HEK293 (cell line): ENCODE results near the gene TREX2.

ENCODE experiments used
- CTCF ChIA-PET: fragments of 350-600 bp; formaldehyde crosslinking; extraction: SDS; loops from one replicate; lab custom pipeline; 2021; ENCODE audit warnings: antibody characterized with exemption; lab: Yijun Ruan, JAX
- POLR2A ChIA-PET: fragments of 300-600 bp; formaldehyde crosslinking; extraction: SDS; loops from one replicate; lab custom pipeline; 2020; ENCODE audit warnings: antibody characterized with exemption, inconsistent platforms; lab: Yijun Ruan, JAX
- H3K27ac ChIP-seq: fragments of 200-500 bp; sonication (Bioruptor generic); 2 replicates; pipeline ENCODE4 v1.5.1; 2014; ENCODE audit warnings: low read depth, low read length, control low read depth, inconsistent platforms; ENCODE audit errors: extremely low read depth
- H3K36me3 ChIP-seq, 2 experiments: fragments of 200-500 bp in 1 of 2; sonication (Bioruptor generic) in 1 of 2; 1 replicate in 1 of 2; 2 replicates in 1 of 2; pipeline ENCODE4 v1.5.1; 2014 to 2017; ENCODE audit warnings: inconsistent platforms in 2 of 2, low read length in 2 of 2; ENCODE audit not compliant: control insufficient read depth in 2 of 2, insufficient read depth in 1 of 2
- H3K4me1 ChIP-seq: fragments of 200-500 bp; sonication (Bioruptor generic); 2 replicates; pipeline ENCODE4 v1.5.1; 2014; ENCODE audit warnings: mild to moderate bottlenecking, low read length, inconsistent platforms; ENCODE audit not compliant: control insufficient read depth, insufficient read depth
- H3K4me3 ChIP-seq: 2 replicates; pipeline ENCODE4 v1.5.1; 2011; ENCODE audit warnings: low read depth, mild to moderate bottlenecking, control low read depth, low read length, moderate library complexity
- H3K9me3 ChIP-seq: fragments of 200-500 bp; sonication (Bioruptor generic); 2 replicates; pipeline ENCODE4 v1.5.1; 2014; ENCODE audit warnings: low read depth, low read length, inconsistent platforms; ENCODE audit not compliant: control insufficient read depth, insufficient read depth
- BCL11A ChIP-seq: fragments of 450-650 bp; formaldehyde crosslinking; IDR thresholded peaks from 2 replicates; pipeline ENCODE4 v1.5.1; 2016; ENCODE audit warnings: low read depth, missing biosample characterization, missing genetic modification characterization
- HOXA7 ChIP-seq: sonication (generic); formaldehyde crosslinking; IDR thresholded peaks from 2 replicates; pipeline ENCODE4 v1.8.1; 2022; ENCODE audit warnings: missing genetic modification reagents, borderline replicate concordance
- IKZF3 ChIP-seq: fragments of 450-650 bp; IDR thresholded peaks from 2 replicates; pipeline ENCODE4 v1.5.0; 2018; ENCODE audit warnings: missing biosample characterization, mild to moderate bottlenecking, missing genetic modification characterization, moderate library complexity
- KLF9 ChIP-seq: fragments of 450-650 bp; formaldehyde crosslinking; IDR thresholded peaks from 2 replicates; pipeline ENCODE4 v1.5.1; 2016; ENCODE audit warnings: missing biosample characterization, missing genetic modification characterization, low read depth
- SALL2 ChIP-seq: fragments of 450-650 bp; formaldehyde crosslinking; IDR thresholded peaks from 2 replicates; pipeline ENCODE4 v1.5.0; 2017; ENCODE audit warnings: missing biosample characterization, mild to moderate bottlenecking, missing genetic modification characterization, borderline replicate concordance
- ZBTB48 ChIP-seq: fragments of 450-650 bp; formaldehyde crosslinking; IDR thresholded peaks from 2 replicates; pipeline ENCODE4 v1.5.1; 2016; ENCODE audit warnings: missing biosample characterization, missing genetic modification characterization
- ZNF133 ChIP-seq: fragments of 450-650 bp; formaldehyde crosslinking; IDR thresholded peaks from 2 replicates; pipeline ENCODE4 v1.5.1; 2016; ENCODE audit warnings: missing biosample characterization, missing genetic modification characterization
- ZNF169 ChIP-seq: fragments of 450-650 bp; formaldehyde crosslinking; IDR thresholded peaks from 2 replicates; pipeline ENCODE4 v1.5.1; 2016; ENCODE audit warnings: missing biosample characterization, missing genetic modification characterization
- ZNF266 ChIP-seq: fragments of 450-650 bp; formaldehyde crosslinking; IDR thresholded peaks from 2 replicates; pipeline ENCODE4 v1.5.1; 2016; ENCODE audit warnings: missing biosample characterization, missing genetic modification characterization, low read depth
- ZNF280C ChIP-seq: fragments of 450-650 bp; formaldehyde crosslinking; IDR thresholded peaks from 2 replicates; pipeline ENCODE4 v1.5.1; 2016; ENCODE audit warnings: missing biosample characterization, missing genetic modification characterization
- ZNF366 ChIP-seq: fragments of 450-650 bp; formaldehyde crosslinking; conservative IDR thresholded peaks from 2 replicates; pipeline ENCODE4 v1.5.1; 2016; ENCODE audit warnings: missing biosample characterization, missing genetic modification characterization
- ZNF391 ChIP-seq: fragments of 450-650 bp; formaldehyde crosslinking; IDR thresholded peaks from 2 replicates; pipeline ENCODE4 v1.5.1; 2016; ENCODE audit warnings: low read depth, missing biosample characterization, missing genetic modification characterization, borderline replicate concordance
- ZNF555 ChIP-seq: fragments of 450-650 bp; formaldehyde crosslinking; conservative IDR thresholded peaks from 2 replicates; pipeline ENCODE4 v1.5.1; 2017; ENCODE audit warnings: missing biosample characterization, mild to moderate bottlenecking, missing genetic modification characterization, inconsistent platforms
- ZNF658 ChIP-seq: fragments of 450-650 bp; formaldehyde crosslinking; IDR thresholded peaks from 2 replicates; pipeline ENCODE4; 2016; ENCODE audit warnings: missing biosample characterization, missing genetic modification characterization
- ZNF677 ChIP-seq: fragments of 450-650 bp; IDR thresholded peaks from 2 replicates; pipeline ENCODE4 v1.5.0; 2018; ENCODE audit warnings: missing biosample characterization, mild to moderate bottlenecking, missing genetic modification characterization, moderate library complexity
- ZNF707 ChIP-seq: fragments of 450-650 bp; formaldehyde crosslinking; IDR thresholded peaks from 2 replicates; pipeline ENCODE4 v1.5.1; 2016; ENCODE audit warnings: missing biosample characterization, missing genetic modification characterization
- ZNF776 ChIP-seq: fragments of 450-650 bp; formaldehyde crosslinking; IDR thresholded peaks from 2 replicates; pipeline ENCODE4 v1.5.0; 2017; ENCODE audit warnings: missing biosample characterization, missing genetic modification characterization, borderline replicate concordance
- ZNF777 ChIP-seq: fragments of 450-650 bp; formaldehyde crosslinking; IDR thresholded peaks from 2 replicates; pipeline ENCODE4 v1.5.1; 2017; ENCODE audit warnings: missing biosample characterization, missing genetic modification characterization, borderline replicate concordance
- TF ChIP-seq, protein P1 (sequence below): fragments of 450-650 bp; formaldehyde crosslinking; IDR thresholded peaks from 2 replicates; pipeline ENCODE4 v1.5.1; 2016; ENCODE audit warnings: missing biosample characterization, missing genetic modification characterization
- TF ChIP-seq, protein P2 (sequence below): fragments of 450-650 bp; formaldehyde crosslinking; IDR thresholded peaks from 2 replicates; pipeline ENCODE4 v1.5.1; 2016; ENCODE audit warnings: missing biosample characterization, missing genetic modification characterization
- TF ChIP-seq, protein P3 (sequence below): fragments of 450-650 bp; formaldehyde crosslinking; IDR thresholded peaks from 2 replicates; pipeline ENCODE4 v1.5.1; 2016; ENCODE audit warnings: missing biosample characterization, missing genetic modification characterization

Gene TREX2

DNA sequence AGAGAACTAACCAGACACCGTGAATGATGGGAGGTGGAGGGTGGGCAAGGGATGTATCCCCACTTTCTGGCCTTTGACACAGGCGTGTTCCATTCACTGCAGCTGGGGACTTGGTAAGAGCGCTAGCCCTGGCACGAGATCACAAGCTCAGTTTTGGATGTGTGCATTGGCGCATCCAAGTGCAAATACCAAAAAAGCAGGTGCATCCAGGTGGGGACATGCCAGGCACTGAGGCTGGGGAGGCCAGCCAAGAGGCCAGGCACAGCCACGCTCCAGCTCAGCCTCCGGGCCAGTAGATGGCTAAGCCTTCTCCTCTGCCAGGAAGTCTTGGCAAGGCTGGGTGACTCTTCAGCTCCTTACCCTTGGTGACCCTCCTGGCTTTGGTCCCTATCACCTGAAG, 39.0 kb downstream of the TREX2 start:
- POLR2A ChIA-PET, result no interaction called here

DNA sequence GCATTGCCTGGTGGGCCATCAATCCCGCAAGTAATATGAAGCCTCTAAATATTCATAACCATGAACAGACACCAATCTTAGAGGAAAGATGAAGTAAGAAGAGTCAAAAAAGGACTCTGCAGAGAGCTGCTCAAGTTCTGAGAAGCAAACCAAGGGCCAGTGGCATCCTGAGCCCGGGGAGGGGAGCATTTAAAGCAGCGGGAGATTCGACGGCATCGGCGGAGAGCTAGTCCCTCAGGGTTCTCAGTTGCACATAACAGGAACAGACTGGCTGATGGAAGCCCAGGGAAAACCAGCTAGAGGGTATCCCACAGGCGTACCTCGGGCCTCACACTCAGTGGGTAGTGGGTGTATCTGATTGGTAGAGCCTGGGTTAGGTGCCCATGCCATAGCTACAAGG, 39.8 kb downstream of the TREX2 start:
- H3K4me3 ChIP-seq, result no peak overlapping the region
- no peaks in the 10 kb centered on the region for H3K36me3 ChIP-seq
- ChIA-PET POLR2A (no interaction called here), CTCF (interaction anchor here (0.6 to 1.3 kb wide), 3 partner anchors 11 to 511 kb away, joined by 3 to 6 read pairs (median 3); no protein-coding TSS in a partner anchor)
- TF ChIP-seq ZNF280C (tag by site-specific recombination) (no peak), ZNF555 (tag by site-specific recombination) (no peak), ZNF707 (tag by site-specific recombination) (no peak), ZNF169 (tag by site-specific recombination) (no peak), ZNF777 (tag by site-specific recombination) (no peak), ZBTB48 (tag by site-specific recombination) (no peak), KLF9 (no peak)
- TF ChIP-seq, protein P1, sequence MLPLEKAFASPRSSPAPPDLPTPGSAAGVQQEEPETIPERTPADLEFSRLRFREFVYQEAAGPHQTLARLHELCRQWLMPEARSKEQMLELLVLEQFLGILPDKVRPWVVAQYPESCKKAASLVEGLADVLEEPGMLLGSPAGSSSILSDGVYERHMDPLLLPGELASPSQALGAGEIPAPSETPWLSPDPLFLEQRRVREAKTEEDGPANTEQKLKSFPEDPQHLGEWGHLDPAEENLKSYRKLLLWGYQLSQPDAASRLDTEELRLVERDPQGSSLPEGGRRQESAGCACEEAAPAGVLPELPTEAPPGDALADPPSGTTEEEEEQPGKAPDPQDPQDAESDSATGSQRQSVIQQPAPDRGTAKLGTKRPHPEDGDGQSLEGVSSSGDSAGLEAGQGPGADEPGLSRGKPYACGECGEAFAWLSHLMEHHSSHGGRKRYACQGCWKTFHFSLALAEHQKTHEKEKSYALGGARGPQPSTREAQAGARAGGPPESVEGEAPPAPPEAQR, result no peak
- H3K9me3 ChIP-seq, result no peaks in the 10 kb centered on the region
- H3K4me1 ChIP-seq, result no peaks in the 10 kb centered on the region
- no peak overlapping the region for H3K27ac ChIP-seq

More for the DNA sequence above, 39.0 kb downstream of the TREX2 start:
- Histone ChIP-seq H3K9me3 (no peaks in the 10 kb centered on the region), H3K4me3 (no peak overlapping the region), H3K36me3 (no peaks in the 10 kb centered on the region), H3K27ac (no peak overlapping the region), H3K4me1 (no peaks in the 10 kb centered on the region; the same call in 1 of the 2 replicates)
- CTCF ChIA-PET, result interaction anchor here (0.6 to 1.3 kb wide), 5 partner anchors 10 to 512 kb away, joined by 3 to 6 read pairs (median 3); no protein-coding TSS in a partner anchor
- TF ChIP-seq SALL2 (no peak), ZNF133 (tag by site-specific recombination) (no peak), IKZF3 (tag by site-specific recombination) (no peak), ZNF366 (tag by site-specific recombination) (no peak), ZNF776 (tag by site-specific recombination) (no peak), ZNF707 (tag by site-specific recombination) (no peak), HOXA7 (no peak), ZNF677 (no peak), BCL11A (no peak), ZNF266 (tag by site-specific recombination) (no peak), ZNF391 (no peak), ZNF658 (tag by site-specific recombination) (no peak)
- TF ChIP-seq, protein P2, sequence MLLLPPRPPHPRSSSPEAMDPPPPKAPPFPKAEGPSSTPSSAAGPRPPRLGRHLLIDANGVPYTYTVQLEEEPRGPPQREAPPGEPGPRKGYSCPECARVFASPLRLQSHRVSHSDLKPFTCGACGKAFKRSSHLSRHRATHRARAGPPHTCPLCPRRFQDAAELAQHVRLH (tag by site-specific recombination), result no peak
- TF ChIP-seq, protein P3, sequence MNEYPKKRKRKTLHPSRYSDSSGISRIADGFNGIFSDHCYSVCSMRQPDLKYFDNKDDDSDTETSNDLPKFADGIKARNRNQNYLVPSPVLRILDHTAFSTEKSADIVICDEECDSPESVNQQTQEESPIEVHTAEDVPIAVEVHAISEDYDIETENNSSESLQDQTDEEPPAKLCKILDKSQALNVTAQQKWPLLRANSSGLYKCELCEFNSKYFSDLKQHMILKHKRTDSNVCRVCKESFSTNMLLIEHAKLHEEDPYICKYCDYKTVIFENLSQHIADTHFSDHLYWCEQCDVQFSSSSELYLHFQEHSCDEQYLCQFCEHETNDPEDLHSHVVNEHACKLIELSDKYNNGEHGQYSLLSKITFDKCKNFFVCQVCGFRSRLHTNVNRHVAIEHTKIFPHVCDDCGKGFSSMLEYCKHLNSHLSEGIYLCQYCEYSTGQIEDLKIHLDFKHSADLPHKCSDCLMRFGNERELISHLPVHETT (tag by site-specific recombination), result no peak
